ENCODE measurements around the gene RBL1. TPM values are rescaled to one million over a fixed set of nuclear protein-coding genes. Genes with fewer than 3 reads are reported as not detected.

The RBL1 gene
- total and polyA plus RNA-seq, 8 donors = 9.8 to 15.4 (median 12.7) TPM

DNA sequence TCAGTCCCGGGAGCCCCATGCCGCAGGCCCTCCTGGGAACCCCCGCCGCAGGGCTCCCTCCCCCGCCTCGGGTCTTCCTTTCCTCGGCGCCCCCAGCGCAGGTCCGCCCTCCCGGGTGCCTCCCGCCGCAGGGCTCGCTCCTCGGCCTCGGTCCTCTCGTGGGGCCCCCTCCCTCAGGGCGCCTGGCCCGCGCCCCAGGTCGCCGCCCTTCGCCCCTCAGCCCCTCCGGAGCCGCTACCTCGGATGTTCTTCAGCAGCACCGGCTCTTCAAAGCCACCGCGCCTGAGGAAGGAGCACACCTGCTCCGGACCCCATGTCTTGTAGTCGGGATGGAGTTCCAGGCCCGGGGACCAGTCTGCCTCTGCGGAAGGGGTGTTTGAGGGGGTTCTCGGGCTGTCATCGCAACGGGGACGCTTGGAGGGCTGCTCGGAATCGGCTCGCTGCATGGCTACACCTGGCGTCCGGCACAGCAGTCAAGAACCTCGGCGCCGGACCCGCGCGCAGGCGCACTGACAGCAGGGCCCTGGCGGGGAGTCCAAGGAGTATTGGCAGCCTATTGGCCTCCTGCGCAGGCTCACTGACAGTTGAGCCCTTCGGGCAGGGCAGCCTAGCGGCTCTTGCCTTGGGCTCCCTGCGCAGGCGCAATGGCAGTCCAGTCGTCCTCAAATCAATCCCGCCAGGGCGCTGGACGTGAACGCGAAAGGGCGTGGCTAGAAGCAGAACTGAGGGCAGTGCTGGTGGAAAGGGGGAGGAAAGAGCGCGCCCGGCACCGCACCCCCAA lies 144.4 kb downstream of the RBL1 start, which contains the start of gene SAMHD1:
TSS of gene SAMHD1 (minus strand) at position 511 of the 781 bp plus-strand sequence. CDS start at position 446, 65 bp downstream.
- DNase-seq = peak; percentile 91 to 100 (median 98)
- Histone ChIP-seq H3K4me1 (peaks cover 11 to 61% of the 10 kb centered on the region in 2 donors), H3K9me3 (no peaks in the 10 kb centered on the region), H3K27ac (peak within 1 kb of the TSS; percentile 90 to 97), H3K36me3 (peaks cover 0 to 5% of the 10 kb centered on the region in 2 donors), H3K4me3 (peak within 1 kb of the TSS; percentile 90 to 100), H3K27me3 (no peaks in the 10 kb centered on the region)
- peak in 1 of 2 donors; percentile 24 for TF ChIP-seq CTCF (IDR thresholded peaks at IDR 0.05)
- ATAC-seq = peak; percentile 93
- intact Hi-C loops (cut with DNase I) = no loop called here

- intact Hi-C loops (cut with DNase I) = no loop called here
- Histone ChIP-seq H3K9me3 (no peaks in the 10 kb centered on the region), H3K4me3 (peak overlapping the region; percentile 90 to 100), H3K27ac (peak overlapping the region; percentile 90 to 97), H3K27me3 (no peaks in the 10 kb centered on the region), H3K36me3 (peaks cover 0 to 13% of the 10 kb centered on the region in 2 donors), H3K4me1 (peaks cover 11 to 63% of the 10 kb centered on the region in 2 donors)
- no peak for TF ChIP-seq CTCF (IDR thresholded peaks at IDR 0.05)
- peak in 3 of 4 donors; percentile 12 to 80 (median 37) for DNase-seq
- peak; percentile 12 for ATAC-seq
Measured at GRCh38 chr20:36950414-36951197, 145.2 kb downstream of the RBL1 start.

Other genes with a start within 250 kb of the RBL1 start
- under 1 TPM; 0.29 to 0.60 TPM for gene TLDC2, start 219.9 kb downstream of the RBL1 start, total RNA-seq
- 1 to 10 TPM; 1.2 to 2.5 (median 1.7) TPM for gene TLDC2, start 219.9 kb downstream of the RBL1 start, polyA plus RNA-seq (ENCODE audit: insufficient read length in 6 of 6)
- gene SAMHD1, start 144.3 kb downstream of the RBL1 start, total RNA-seq = 100 to 1,000 TPM; 128 to 197 TPM
- gene SAMHD1, start 144.3 kb downstream of the RBL1 start, polyA plus RNA-seq (ENCODE audit: insufficient read length in 6 of 6) = 10 to 100 TPM; 31.8 to 41.7 (median 37.2) TPM
- gene RPN2, start 83.3 kb upstream of the RBL1 start, total RNA-seq = 100 to 1,000 TPM; 222 to 269 TPM
- 100 to 1,000 TPM; 202 to 245 (median 229) TPM for gene RPN2, start 83.3 kb upstream of the RBL1 start, polyA plus RNA-seq (ENCODE audit: insufficient read length in 6 of 6)
- gene MROH8, start 83.6 kb upstream of the RBL1 start, total RNA-seq = 1 to 10 TPM; 1.8 to 2.2 TPM
- gene MROH8, start 83.6 kb upstream of the RBL1 start, polyA plus RNA-seq (ENCODE audit: insufficient read length in 6 of 6) = 1 to 10 TPM; 4.5 to 7.0 (median 5.8) TPM
- gene GHRH, start 165.8 kb upstream of the RBL1 start, total RNA-seq = not detected
- gene GHRH, start 165.8 kb upstream of the RBL1 start, polyA plus RNA-seq (ENCODE audit: insufficient read length in 6 of 6) = not detected
- gene MANBAL, start 193.7 kb upstream of the RBL1 start, total RNA-seq = 10 to 100 TPM; 30.6 to 34.6 TPM
- gene MANBAL, start 193.7 kb upstream of the RBL1 start, polyA plus RNA-seq (ENCODE audit: insufficient read length in 6 of 6) = 10 to 100 TPM; 50.2 to 62.4 (median 56.7) TPM

Measured in left lung (tissue), 10 donors.